Liver (tissue), 9 donors: ENCODE measurements around the gene PSMD4. TPM values are rescaled to one million over a fixed set of nuclear protein-coding genes. Genes with fewer than 3 reads are reported as not detected.
"Not testable (repeated sequence)": the region's sequence is repeated elsewhere in the genome, so short reads cannot be mapped to it uniquely, and the experiment has no call there.

Experiments used
- DNase-seq: peaks from one replicate; pipeline ENCODE4 v3.0.0-alpha.2; 2017; ENCODE audit warnings: low spot score
- H3K27ac ChIP-seq, 2 donors: one replicate each; pipeline ENCODE4 v1.7.0; 2013; ENCODE audit warnings: inconsistent platforms in 2 of 2, low read length in 2 of 2, control low read depth in 1 of 2, low read depth in 1 of 2, mild to moderate bottlenecking in 1 of 2
- H3K27me3 ChIP-seq, 4 donors: one replicate each; pipeline versions ENCODE4 v1.6.1 to v1.7.0; 2013; ENCODE audit warnings: low read length in 3 of 4, inconsistent platforms in 1 of 4, mild to moderate bottlenecking in 1 of 4, moderate library complexity in 1 of 4; ENCODE audit not compliant: control insufficient read depth in 4 of 4, insufficient read depth in 4 of 4
- H3K36me3 ChIP-seq, 4 donors: one replicate each; pipeline versions ENCODE4 v1.6.1 to v1.7.0; 2013; ENCODE audit warnings: low read length in 3 of 4, mild to moderate bottlenecking in 3 of 4, low read depth in 1 of 4, moderate library complexity in 1 of 4; ENCODE audit not compliant: control insufficient read depth in 4 of 4, insufficient read depth in 3 of 4
- H3K4me1 ChIP-seq, 4 donors: one replicate each; pipeline versions ENCODE4 v1.6.1 to v1.7.0; 2013; ENCODE audit warnings: low read length in 3 of 4, mild to moderate bottlenecking in 3 of 4, moderate library complexity in 1 of 4; ENCODE audit not compliant: control insufficient read depth in 4 of 4, insufficient read depth in 4 of 4
- H3K4me3 ChIP-seq, 3 donors: one replicate each; pipeline versions ENCODE4 v1.6.1 to v1.7.0; 2013; ENCODE audit warnings: low read length in 3 of 3, control low read depth in 1 of 3, low read depth in 1 of 3, mild to moderate bottlenecking in 1 of 3
- H3K9ac ChIP-seq, 2 donors: one replicate each; pipeline ENCODE4 v1.7.0; 2013; ENCODE audit warnings: low read length in 2 of 2, mild to moderate bottlenecking in 2 of 2, moderate library complexity in 2 of 2, control low read depth in 1 of 2, low read depth in 1 of 2
- H3K9me3 ChIP-seq, 4 donors: one replicate each; pipeline versions ENCODE4 v1.6.1 to v1.7.0; 2013; ENCODE audit warnings: low read length in 3 of 4; ENCODE audit not compliant: control insufficient read depth in 4 of 4
- EGR1 ChIP-seq, 2 donors: IDR thresholded peaks; 2 replicates each; pipeline ENCODE4 v1.6.1; 2016 to 2018; ENCODE audit warnings: antibody characterized with exemption in 2 of 2, low read depth in 2 of 2
- FOXA1 ChIP-seq: IDR thresholded peaks from 2 replicates; pipeline ENCODE4 v1.6.1; 2016; ENCODE audit warnings: antibody characterized with exemption
- FOXA2 ChIP-seq: IDR thresholded peaks from 2 replicates; pipeline ENCODE4 v1.6.1; 2016; ENCODE audit warnings: antibody characterized with exemption
- GABPA ChIP-seq, 2 donors: IDR thresholded peaks in 1 of 2; conservative IDR thresholded peaks in 1 of 2; 2 replicates each; pipeline ENCODE4 v1.6.1; 2016; ENCODE audit warnings: antibody characterized with exemption in 2 of 2, mild to moderate bottlenecking in 1 of 2, moderate library complexity in 1 of 2
- HNF4A ChIP-seq, 2 donors: conservative IDR thresholded peaks; 2 replicates each; pipeline ENCODE4 v1.6.1; 2016; ENCODE audit warnings: antibody characterized with exemption in 2 of 2, mild to moderate bottlenecking in 2 of 2
- HNF4G ChIP-seq: IDR thresholded peaks from 2 replicates; pipeline ENCODE4 v1.6.1; 2016; ENCODE audit warnings: antibody characterized with exemption
- JUND ChIP-seq, 2 donors: IDR thresholded peaks; 2 replicates each; pipeline ENCODE4 v1.6.1; 2016; ENCODE audit warnings: antibody characterized with exemption in 2 of 2
- RXRA ChIP-seq, 2 donors: IDR thresholded peaks; 2 replicates each; pipeline ENCODE4 v1.6.1; 2017 to 2018; ENCODE audit warnings: antibody characterized with exemption in 2 of 2, mild to moderate bottlenecking in 1 of 2
- SP1 ChIP-seq: IDR thresholded peaks from 2 replicates; pipeline ENCODE4 v1.6.1; 2018; ENCODE audit warnings: antibody characterized with exemption, mild to moderate bottlenecking
- YY1 ChIP-seq: IDR thresholded peaks from 2 replicates; pipeline ENCODE4 v1.6.1; 2016; ENCODE audit warnings: antibody characterized with exemption, mild to moderate bottlenecking
- WGBS: extraction: QIAGEN DNeasy Blood & Tissue Kit; methylation state at CpG from one replicate; pipeline ENCODE4 v1.1.7; 2013; 5-methylcytosine and 5-hydroxymethylcytosine counted together
- polyA plus RNA-seq, 2 donors: library from polyadenylated mRNA; stranded (reverse) in 1 of 2; unstranded in 1 of 2; fragments of 200-250 nt in 1 of 2; fragments of >200 nt in 1 of 2; fragmentation: Nextera tagmentation in 1 of 2; extraction: Ambion mirVana in 1 of 2; gene quantifications; one replicate each; pipeline versions ENCODE4 v1.2.1 to v1.2.3, GENCODE V29; 2013 to 2015
- total RNA-seq, 2 donors: library from RNA; depleted of rRNA; stranded (reverse); fragments of >200 nt; gene quantifications; one replicate each; pipeline ENCODE4 v1.2.3, GENCODE V29; 2014
- TF ChIP-seq, protein P1 (sequence below): IDR thresholded peaks from 2 replicates; pipeline ENCODE4 v1.6.1; 2016; ENCODE audit warnings: antibody characterized with exemption, mild to moderate bottlenecking
- TF ChIP-seq, protein P2 (sequence below): IDR thresholded peaks from 2 replicates; pipeline ENCODE4 v1.6.1; 2016; ENCODE audit warnings: antibody characterized with exemption
- TF ChIP-seq, protein P3 (sequence below): IDR thresholded peaks from 2 replicates; pipeline ENCODE4 v1.6.1; 2016; ENCODE audit warnings: antibody characterized with exemption
- TF ChIP-seq, protein P4 (sequence below): fragments of 150-350 bp; IDR thresholded peaks from 2 replicates; pipeline ENCODE4 v1.5.1; 2017; ENCODE audit warnings: improper control_type of control experiment, low read depth, low read length; ENCODE audit not compliant: missing input control
- donor health status: healthy.
- donor health status: healthy.
- donor health status: healthy.
- donor health status: healthy.
- donor health status: healthy.

PSMD4 gene
- total and polyA plus RNA-seq, 4 donors: 77.7 to 108 (median 87.0) TPM

DNA sequence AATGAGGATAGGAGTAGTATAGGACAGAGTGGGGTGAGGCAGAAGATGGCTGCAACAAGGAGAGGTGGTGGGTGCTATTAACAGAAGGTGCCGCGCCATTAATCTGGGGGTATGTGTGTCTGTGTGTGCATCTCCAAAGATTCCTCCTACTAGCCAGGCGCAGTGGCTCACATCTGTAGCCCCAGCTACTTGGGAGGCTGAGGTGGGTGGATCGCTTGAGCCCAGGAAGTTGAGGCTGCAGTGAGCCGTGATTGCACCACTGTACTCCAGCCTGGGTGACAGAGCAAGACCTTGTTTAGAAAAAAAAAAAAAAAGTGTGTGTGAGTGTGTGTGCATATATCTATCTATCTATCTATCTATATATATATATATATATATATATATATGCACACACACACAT, 20.8 kb downstream of the PSMD4 start:
- not testable (repeated sequence) for H3K9ac ChIP-seq, DNase-seq, H3K36me3 ChIP-seq, H3K27me3 ChIP-seq, H3K9me3 ChIP-seq, H3K4me1 ChIP-seq, H3K27ac ChIP-seq, H3K4me3 ChIP-seq
- WGBS: 89% methylated on average over 5 of the region's 5 CpGs

DNA sequence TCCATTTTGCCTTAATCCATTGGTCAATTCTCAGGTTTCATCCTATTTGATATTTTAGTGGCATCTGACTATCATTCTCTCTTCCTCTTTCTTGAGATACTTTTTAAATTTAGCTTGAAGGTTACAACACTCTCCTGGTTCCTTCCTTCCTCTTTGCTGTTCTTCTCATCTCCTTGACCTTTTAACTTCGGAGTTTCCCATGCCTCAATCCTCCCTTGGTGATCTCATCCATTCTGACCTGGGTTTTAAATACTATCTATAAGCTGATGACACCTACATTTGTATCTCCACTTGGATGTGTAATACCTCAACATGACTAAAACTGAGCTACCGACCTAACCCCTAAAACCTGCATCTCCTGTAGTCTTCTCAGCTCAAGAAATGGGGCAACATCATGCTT, 22.7 kb downstream of the PSMD4 start:
- no peak overlapping the region for H3K9ac ChIP-seq
- no peak overlapping the region for H3K27ac ChIP-seq
- no peaks in the 10 kb centered on the region for H3K36me3 ChIP-seq
- H3K9me3 ChIP-seq: no peaks in the 10 kb centered on the region
- H3K4me3 ChIP-seq: no peak overlapping the region
- TF ChIP-seq FOXA1: no peak
- no peak for TF ChIP-seq SP1
- no peak for TF ChIP-seq FOXA2
- TF ChIP-seq, protein P1, sequence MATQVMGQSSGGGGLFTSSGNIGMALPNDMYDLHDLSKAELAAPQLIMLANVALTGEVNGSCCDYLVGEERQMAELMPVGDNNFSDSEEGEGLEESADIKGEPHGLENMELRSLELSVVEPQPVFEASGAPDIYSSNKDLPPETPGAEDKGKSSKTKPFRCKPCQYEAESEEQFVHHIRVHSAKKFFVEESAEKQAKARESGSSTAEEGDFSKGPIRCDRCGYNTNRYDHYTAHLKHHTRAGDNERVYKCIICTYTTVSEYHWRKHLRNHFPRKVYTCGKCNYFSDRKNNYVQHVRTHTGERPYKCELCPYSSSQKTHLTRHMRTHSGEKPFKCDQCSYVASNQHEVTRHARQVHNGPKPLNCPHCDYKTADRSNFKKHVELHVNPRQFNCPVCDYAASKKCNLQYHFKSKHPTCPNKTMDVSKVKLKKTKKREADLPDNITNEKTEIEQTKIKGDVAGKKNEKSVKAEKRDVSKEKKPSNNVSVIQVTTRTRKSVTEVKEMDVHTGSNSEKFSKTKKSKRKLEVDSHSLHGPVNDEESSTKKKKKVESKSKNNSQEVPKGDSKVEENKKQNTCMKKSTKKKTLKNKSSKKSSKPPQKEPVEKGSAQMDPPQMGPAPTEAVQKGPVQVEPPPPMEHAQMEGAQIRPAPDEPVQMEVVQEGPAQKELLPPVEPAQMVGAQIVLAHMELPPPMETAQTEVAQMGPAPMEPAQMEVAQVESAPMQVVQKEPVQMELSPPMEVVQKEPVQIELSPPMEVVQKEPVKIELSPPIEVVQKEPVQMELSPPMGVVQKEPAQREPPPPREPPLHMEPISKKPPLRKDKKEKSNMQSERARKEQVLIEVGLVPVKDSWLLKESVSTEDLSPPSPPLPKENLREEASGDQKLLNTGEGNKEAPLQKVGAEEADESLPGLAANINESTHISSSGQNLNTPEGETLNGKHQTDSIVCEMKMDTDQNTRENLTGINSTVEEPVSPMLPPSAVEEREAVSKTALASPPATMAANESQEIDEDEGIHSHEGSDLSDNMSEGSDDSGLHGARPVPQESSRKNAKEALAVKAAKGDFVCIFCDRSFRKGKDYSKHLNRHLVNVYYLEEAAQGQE: no peak
- TF ChIP-seq JUND (IDR thresholded peaks at IDR 0.05): no peak
- no peak for TF ChIP-seq HNF4G
- no peak for TF ChIP-seq HNF4A (conservative IDR thresholded peaks at IDR 0.05)
- TF ChIP-seq GABPA (IDR thresholded peaks at IDR 0.05 in 1 of 2, conservative IDR thresholded peaks at IDR 0.05 in 1 of 2): no peak
- TF ChIP-seq, protein P2, sequence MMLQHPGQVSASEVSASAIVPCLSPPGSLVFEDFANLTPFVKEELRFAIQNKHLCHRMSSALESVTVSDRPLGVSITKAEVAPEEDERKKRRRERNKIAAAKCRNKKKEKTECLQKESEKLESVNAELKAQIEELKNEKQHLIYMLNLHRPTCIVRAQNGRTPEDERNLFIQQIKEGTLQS: no peak
- TF ChIP-seq, protein P3, sequence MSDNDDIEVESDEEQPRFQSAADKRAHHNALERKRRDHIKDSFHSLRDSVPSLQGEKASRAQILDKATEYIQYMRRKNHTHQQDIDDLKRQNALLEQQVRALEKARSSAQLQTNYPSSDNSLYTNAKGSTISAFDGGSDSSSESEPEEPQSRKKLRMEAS: no peak
- no peak for TF ChIP-seq YY1
- no peak for TF ChIP-seq RXRA (IDR thresholded peaks at IDR 0.05)
- TF ChIP-seq, protein P4, sequence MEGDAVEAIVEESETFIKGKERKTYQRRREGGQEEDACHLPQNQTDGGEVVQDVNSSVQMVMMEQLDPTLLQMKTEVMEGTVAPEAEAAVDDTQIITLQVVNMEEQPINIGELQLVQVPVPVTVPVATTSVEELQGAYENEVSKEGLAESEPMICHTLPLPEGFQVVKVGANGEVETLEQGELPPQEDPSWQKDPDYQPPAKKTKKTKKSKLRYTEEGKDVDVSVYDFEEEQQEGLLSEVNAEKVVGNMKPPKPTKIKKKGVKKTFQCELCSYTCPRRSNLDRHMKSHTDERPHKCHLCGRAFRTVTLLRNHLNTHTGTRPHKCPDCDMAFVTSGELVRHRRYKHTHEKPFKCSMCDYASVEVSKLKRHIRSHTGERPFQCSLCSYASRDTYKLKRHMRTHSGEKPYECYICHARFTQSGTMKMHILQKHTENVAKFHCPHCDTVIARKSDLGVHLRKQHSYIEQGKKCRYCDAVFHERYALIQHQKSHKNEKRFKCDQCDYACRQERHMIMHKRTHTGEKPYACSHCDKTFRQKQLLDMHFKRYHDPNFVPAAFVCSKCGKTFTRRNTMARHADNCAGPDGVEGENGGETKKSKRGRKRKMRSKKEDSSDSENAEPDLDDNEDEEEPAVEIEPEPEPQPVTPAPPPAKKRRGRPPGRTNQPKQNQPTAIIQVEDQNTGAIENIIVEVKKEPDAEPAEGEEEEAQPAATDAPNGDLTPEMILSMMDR: no peak
- TF ChIP-seq EGR1 (IDR thresholded peaks at IDR 0.05; ENCODE audit: low read depth in 2 of 2): no peak
- DNase-seq: no peak
- H3K4me1 ChIP-seq: peaks cover 0 to 8% (median 3%) of the 10 kb centered on the region in 4 donors
- 74% methylated on average over 2 of the region's 2 CpGs for WGBS
- no peaks in the 10 kb centered on the region for H3K27me3 ChIP-seq
